ENCODE measurements around the gene PKHD1. TPM values are rescaled to one million over a fixed set of nuclear protein-coding genes. Genes with fewer than 3 reads are reported as not detected.

Gene PKHD1
- total RNA-seq, 2 experiments from 2014 or later = not detected

GRCh38 chr6:52024451-52025068, 62.9 kb downstream of the PKHD1 start:
- DNase-seq = no peak
- ATAC-seq = no peak
- ChIA-PET CTCF (interaction anchor here (1.4 to 1.6 kb wide), 2 partner anchors 25 to 170 kb away, joined by 3 to 4 read pairs; no protein-coding TSS in a partner anchor), POLR2A (no interaction called here)
- no peaks in the 10 kb centered on the region for H3K4me1 Mint-ChIP-seq (ENCODE audit: low read depth)
- no peak overlapping the region for H3K4me3 Mint-ChIP-seq
- no peaks in the 10 kb centered on the region for H3K36me3 Mint-ChIP-seq (ENCODE audit: low read depth)
- H3K27me3 Mint-ChIP-seq (ENCODE audit: low read depth) = peaks cover 11% of the 10 kb centered on the region
- no peaks in the 10 kb centered on the region for H3K9me3 Mint-ChIP-seq (ENCODE audit: insufficient read depth)
- no peak overlapping the region for H3K27ac Mint-ChIP-seq

GRCh38 chr6:52022675-52023074, 64.7 kb downstream of the PKHD1 start:
- Mint-ChIP-seq H3K4me1 (ENCODE audit: low read depth) (no peaks in the 10 kb centered on the region), H3K36me3 (ENCODE audit: low read depth) (no peaks in the 10 kb centered on the region), H3K9me3 (ENCODE audit: insufficient read depth) (no peaks in the 10 kb centered on the region), H3K27ac (no peak overlapping the region), H3K4me3 (no peak overlapping the region), H3K27me3 (ENCODE audit: low read depth) (peaks cover 8% of the 10 kb centered on the region)
- DNase-seq (no peak), ATAC-seq (no peak)
- POLR2A ChIA-PET = no interaction called here
- CTCF ChIA-PET = interaction anchor here (0.9 to 3.0 kb wide), 3 partner anchors 12 to 169 kb away, joined by 4 to 19 read pairs (median 7); no protein-coding TSS in a partner anchor

- POLR2A ChIA-PET = no interaction called here
- Mint-ChIP-seq H3K4me1 (ENCODE audit: low read depth) (no peaks in the 10 kb centered on the region), H3K27me3 (ENCODE audit: low read depth) (peaks cover 7% of the 10 kb centered on the region), H3K9me3 (ENCODE audit: insufficient read depth) (no peaks in the 10 kb centered on the region), H3K36me3 (ENCODE audit: low read depth) (no peaks in the 10 kb centered on the region), H3K27ac (no peak overlapping the region), H3K4me3 (no peak overlapping the region)
- CTCF ChIA-PET = interaction anchor here (1.0 to 3.0 kb wide), 5 partner anchors 28 to 167 kb away, joined by 3 to 19 read pairs (median 4); no protein-coding TSS in a partner anchor
- ATAC-seq = no peak
- DNase-seq = no peak
Observed at GRCh38 chr6:52020945-52021570, 66.4 kb downstream of the PKHD1 start.

GRCh38 chr6:52019881-52020280, 67.5 kb downstream of the PKHD1 start:
- CTCF ChIA-PET = interaction anchor here (0.8 to 3.0 kb wide), 3 partner anchors 30 to 164 kb away, joined by 4 to 19 read pairs (median 5); no protein-coding TSS in a partner anchor

GRCh38 chr6:52019092-52019491, 68.3 kb downstream of the PKHD1 start:
- Mint-ChIP-seq H3K27me3 (ENCODE audit: low read depth) (peaks cover 3% of the 10 kb centered on the region), H3K4me1 (ENCODE audit: low read depth) (no peaks in the 10 kb centered on the region), H3K9me3 (ENCODE audit: insufficient read depth) (no peaks in the 10 kb centered on the region), H3K27ac (no peak overlapping the region), H3K36me3 (ENCODE audit: low read depth) (no peaks in the 10 kb centered on the region), H3K4me3 (no peak overlapping the region)
- ChIA-PET CTCF (no interaction called here), POLR2A (no interaction called here)
- ATAC-seq = no peak
- no peak for DNase-seq

More at GRCh38 chr6:52019881-52020280, 67.5 kb downstream of the PKHD1 start:
- ATAC-seq = no peak
- H3K27me3 Mint-ChIP-seq (ENCODE audit: low read depth) = peaks cover 7% of the 10 kb centered on the region
- H3K4me3 Mint-ChIP-seq = no peak overlapping the region
- no peaks in the 10 kb centered on the region for H3K36me3 Mint-ChIP-seq (ENCODE audit: low read depth)
- H3K27ac Mint-ChIP-seq = no peak overlapping the region
- no peaks in the 10 kb centered on the region for H3K4me1 Mint-ChIP-seq (ENCODE audit: low read depth)
- POLR2A ChIA-PET = no interaction called here
- no peaks in the 10 kb centered on the region for H3K9me3 Mint-ChIP-seq (ENCODE audit: insufficient read depth)
- DNase-seq = no peak

DNA sequence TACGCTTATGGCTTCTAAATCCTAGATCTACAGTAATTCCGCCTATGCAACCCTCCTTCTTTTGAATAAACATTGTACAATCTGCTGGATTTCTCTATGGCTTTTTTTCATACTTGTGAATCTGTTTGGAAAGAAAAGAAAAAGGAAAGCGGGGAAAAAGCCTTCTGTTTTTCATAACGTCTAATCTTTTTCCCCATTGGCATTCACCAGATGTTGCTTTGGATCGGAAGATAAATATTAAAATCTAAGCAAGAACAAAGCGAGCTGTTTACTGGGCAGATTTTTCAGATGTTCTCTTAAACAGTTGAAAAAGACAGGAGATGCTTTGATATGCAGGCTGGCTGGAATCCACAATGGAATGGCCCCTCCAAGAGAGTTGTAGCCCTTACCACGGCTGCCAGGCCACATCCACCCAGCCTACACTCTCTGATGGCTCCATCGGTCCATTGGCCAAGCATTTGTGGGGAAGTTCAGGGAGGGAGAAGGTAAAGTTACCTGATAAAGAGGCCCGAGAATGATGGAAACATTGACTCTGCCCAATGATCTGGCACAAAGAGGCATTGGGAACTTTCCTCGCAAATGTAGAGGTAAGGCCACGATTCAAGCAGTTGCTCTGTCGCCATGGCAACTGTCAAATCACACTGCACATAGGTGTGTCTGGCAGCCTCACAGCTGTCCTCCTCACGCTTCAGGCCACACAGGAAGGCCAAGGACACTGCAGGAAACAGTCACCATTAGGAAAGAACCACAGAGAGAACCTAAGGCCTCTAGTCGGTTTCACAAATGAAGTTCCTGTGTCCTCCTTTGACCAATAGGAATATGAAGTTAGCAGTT, 70.3 kb downstream of the PKHD1 start:
- ATAC-seq = no peak
- Mint-ChIP-seq H3K27me3 (ENCODE audit: low read depth) (peaks cover 5% of the 10 kb centered on the region), H3K4me3 (no peak overlapping the region), H3K4me1 (ENCODE audit: low read depth) (no peaks in the 10 kb centered on the region), H3K27ac (no peak overlapping the region), H3K36me3 (ENCODE audit: low read depth) (no peaks in the 10 kb centered on the region), H3K9me3 (ENCODE audit: insufficient read depth) (no peaks in the 10 kb centered on the region)
- POLR2A ChIA-PET = no interaction called here
- no peak for DNase-seq
- CTCF ChIA-PET = no interaction called here

GRCh38 chr6:52015953-52016352, 71.5 kb downstream of the PKHD1 start:
- Mint-ChIP-seq H3K27ac (no peak overlapping the region), H3K4me1 (ENCODE audit: low read depth) (no peaks in the 10 kb centered on the region), H3K27me3 (ENCODE audit: low read depth) (peaks cover 4% of the 10 kb centered on the region), H3K36me3 (ENCODE audit: low read depth) (no peaks in the 10 kb centered on the region), H3K9me3 (ENCODE audit: insufficient read depth) (no peaks in the 10 kb centered on the region), H3K4me3 (no peak overlapping the region)
- DNase-seq (no peak), ATAC-seq (no peak)
- POLR2A ChIA-PET = no interaction called here
- CTCF ChIA-PET = no interaction called here

DNA sequence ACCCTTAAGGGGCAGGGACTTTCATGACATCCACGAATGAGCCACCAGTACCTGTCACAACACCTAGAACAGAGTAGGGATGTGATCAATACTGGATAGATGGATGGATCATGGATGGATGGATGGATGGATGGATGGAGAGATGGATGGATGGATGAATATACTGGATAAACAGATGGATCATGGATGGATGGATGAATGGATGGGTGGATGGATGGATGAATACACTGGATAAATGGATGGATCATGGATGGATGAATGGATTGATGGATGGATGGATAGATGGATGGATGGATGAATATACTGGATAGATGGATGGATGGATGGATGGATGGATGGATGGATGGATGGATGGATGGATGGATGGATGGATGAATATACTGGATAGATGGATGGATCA, 73.0 kb downstream of the PKHD1 start:
- Mint-ChIP-seq H3K9me3 (ENCODE audit: insufficient read depth) (no peaks in the 10 kb centered on the region), H3K27me3 (ENCODE audit: low read depth) (peaks cover 4% of the 10 kb centered on the region), H3K27ac (no peak overlapping the region), H3K4me3 (no peak overlapping the region), H3K4me1 (ENCODE audit: low read depth) (no peaks in the 10 kb centered on the region), H3K36me3 (ENCODE audit: low read depth) (no peaks in the 10 kb centered on the region)
- POLR2A ChIA-PET = no interaction called here
- no peak for DNase-seq
- no peak for ATAC-seq
- CTCF ChIA-PET = no interaction called here

GRCh38 chr6:52013035-52013434, 74.4 kb downstream of the PKHD1 start:
- Mint-ChIP-seq H3K9me3 (ENCODE audit: insufficient read depth) (no peaks in the 10 kb centered on the region), H3K4me1 (ENCODE audit: low read depth) (no peaks in the 10 kb centered on the region), H3K27me3 (ENCODE audit: low read depth) (peaks cover 4% of the 10 kb centered on the region), H3K27ac (no peak overlapping the region), H3K36me3 (ENCODE audit: low read depth) (no peaks in the 10 kb centered on the region), H3K4me3 (no peak overlapping the region)
- ChIA-PET CTCF (no interaction called here), POLR2A (no interaction called here)
- no peak for DNase-seq
- no peak for ATAC-seq

DNA sequence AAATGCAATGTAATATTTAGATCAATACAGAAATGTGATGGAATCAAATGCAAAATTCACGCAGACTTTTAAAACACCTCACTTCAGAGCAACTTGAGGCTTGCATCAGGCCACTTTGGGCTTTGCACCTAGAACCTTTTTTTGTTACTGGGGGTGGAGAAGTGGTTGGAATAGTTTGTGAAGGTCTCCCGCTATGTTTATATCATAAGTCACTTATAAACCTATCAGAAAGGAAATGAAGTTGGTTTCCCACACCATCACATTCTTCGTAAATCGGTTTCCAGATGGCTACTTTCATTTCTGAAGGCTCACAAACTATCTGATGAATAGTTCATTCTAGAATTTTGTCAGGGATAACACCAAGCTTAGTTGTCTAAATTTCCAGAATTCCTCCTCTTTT, 74.8 kb downstream of the PKHD1 start:
- no peak for DNase-seq
- POLR2A ChIA-PET = no interaction called here
- Mint-ChIP-seq H3K36me3 (ENCODE audit: low read depth) (no peaks in the 10 kb centered on the region), H3K27ac (no peak overlapping the region), H3K9me3 (ENCODE audit: insufficient read depth) (no peaks in the 10 kb centered on the region), H3K27me3 (ENCODE audit: low read depth) (peaks cover 4% of the 10 kb centered on the region), H3K4me1 (ENCODE audit: low read depth) (no peaks in the 10 kb centered on the region), H3K4me3 (no peak overlapping the region)
- CTCF ChIA-PET = interaction anchor here (0.6 kb wide), 1 partner anchor 71 kb away, joined by 3 read pairs; no protein-coding TSS in a partner anchor
- no peak for ATAC-seq

- ChIA-PET CTCF (interaction anchor here (1.3 to 1.8 kb wide), 4 partner anchors 8 to 1187 kb away, joined by 3 to 5 read pairs (median 4); no protein-coding TSS in a partner anchor), POLR2A (no interaction called here)
- H3K27ac Mint-ChIP-seq = no peak overlapping the region
- no peak overlapping the region for H3K4me3 Mint-ChIP-seq
- DNase-seq (no peak), ATAC-seq (no peak)
- no peaks in the 10 kb centered on the region for H3K4me1 Mint-ChIP-seq (ENCODE audit: low read depth)
- H3K36me3 Mint-ChIP-seq (ENCODE audit: low read depth) = no peaks in the 10 kb centered on the region
- H3K27me3 Mint-ChIP-seq (ENCODE audit: low read depth) = peaks cover 4% of the 10 kb centered on the region
- no peaks in the 10 kb centered on the region for H3K9me3 Mint-ChIP-seq (ENCODE audit: insufficient read depth)
Observed at GRCh38 chr6:52010806-52011205, 76.6 kb downstream of the PKHD1 start.

DNA sequence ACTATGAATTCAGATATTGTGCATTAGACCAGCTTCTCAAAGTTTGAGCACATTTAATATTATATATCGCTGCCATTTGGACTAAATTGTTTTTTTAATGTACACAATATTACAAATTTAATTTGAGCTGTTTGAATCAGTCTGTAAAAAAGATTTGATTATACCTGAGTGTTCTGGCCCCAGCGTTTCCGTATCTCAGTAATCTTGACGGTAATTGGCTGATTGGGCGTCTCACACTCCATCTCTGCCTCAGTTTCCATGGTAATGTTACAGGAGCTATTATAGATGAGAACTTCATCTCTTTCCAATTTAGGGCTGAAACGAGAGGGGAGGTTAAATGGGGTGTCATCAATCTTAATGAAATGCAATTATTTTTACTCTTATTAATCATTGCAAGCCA, 77.3 kb downstream of the PKHD1 start:
- ChIA-PET CTCF (interaction anchor here (1.3 to 1.8 kb wide), 3 partner anchors 12 to 1186 kb away, joined by 3 to 5 read pairs (median 4); no protein-coding TSS in a partner anchor), POLR2A (no interaction called here)
- Mint-ChIP-seq H3K36me3 (ENCODE audit: low read depth) (no peaks in the 10 kb centered on the region), H3K4me1 (ENCODE audit: low read depth) (no peaks in the 10 kb centered on the region), H3K9me3 (ENCODE audit: insufficient read depth) (no peaks in the 10 kb centered on the region), H3K4me3 (no peak overlapping the region), H3K27me3 (ENCODE audit: low read depth) (peaks cover 8% of the 10 kb centered on the region), H3K27ac (no peak overlapping the region)
- ATAC-seq = no peak
- no peak for DNase-seq
